ENCODE results near the gene CFHR4. TPM values are rescaled to one million over a fixed set of nuclear protein-coding genes. Genes with fewer than 3 reads are reported as not detected.
"Not testable (repeated sequence)": the region's sequence is repeated elsewhere in the genome, so short reads cannot be mapped to it uniquely, and the experiment has no call there.

CFHR4 gene
- total RNA-seq, 1 donor = under 0.01 TPM

GRCh38 chr1:196896355-196896754 lies 8.5 kb downstream of the CFHR4 start:
- no peak for DNase-seq (ENCODE audit: low read depth)
- no peak overlapping the region for H3K4me3 ChIP-seq (ENCODE audit: low read depth, low read length)
- TF ChIP-seq CTCF (IDR thresholded peaks at IDR 0.05; ENCODE audit: insufficient read depth, low read length) = no peak

GRCh38 chr1:196897158-196897828 lies 9.4 kb downstream of the CFHR4 start:
- TF ChIP-seq CTCF (IDR thresholded peaks at IDR 0.05; ENCODE audit: insufficient read depth, low read length) = no peak
- no peak for DNase-seq (ENCODE audit: low read depth)
- H3K4me3 ChIP-seq (ENCODE audit: low read depth, low read length) = peak overlapping the region; percentile 29

GRCh38 chr1:196902344-196902743 lies 14.5 kb downstream of the CFHR4 start:
- DNase-seq (ENCODE audit: low read depth) = no peak
- H3K4me3 ChIP-seq (ENCODE audit: low read depth, low read length) = no peak overlapping the region
- no peak for TF ChIP-seq CTCF (IDR thresholded peaks at IDR 0.05; ENCODE audit: insufficient read depth, low read length)

GRCh38 chr1:196910215-196910614 lies 22.4 kb downstream of the CFHR4 start:
- peak; percentile 12 for TF ChIP-seq CTCF (IDR thresholded peaks at IDR 0.05; ENCODE audit: insufficient read depth, low read length)
- peak; percentile 8 for DNase-seq (ENCODE audit: low read depth)
- no peak overlapping the region for H3K4me3 ChIP-seq (ENCODE audit: low read depth, low read length)

- H3K4me3 ChIP-seq (ENCODE audit: low read depth, low read length); DNase-seq (ENCODE audit: low read depth): not testable (repeated sequence)
These were observed 24.4 kb downstream of the CFHR4 start for GRCh38 chr1:196912283-196912682.

- not testable (repeated sequence) for DNase-seq (ENCODE audit: low read depth); H3K4me3 ChIP-seq (ENCODE audit: low read depth, low read length)
These were observed 39.0 kb downstream of the CFHR4 start for GRCh38 chr1:196926839-196927238.

GRCh38 chr1:196932853-196933252 lies 45.0 kb downstream of the CFHR4 start:
- DNase-seq (ENCODE audit: low read depth); H3K4me3 ChIP-seq (ENCODE audit: low read depth, low read length): not testable (repeated sequence)

- DNase-seq (ENCODE audit: low read depth) = no peak
- TF ChIP-seq CTCF (IDR thresholded peaks at IDR 0.05; ENCODE audit: insufficient read depth, low read length) = no peak
These were observed 45.8 kb downstream of the CFHR4 start for GRCh38 chr1:196933531-196934189.

GRCh38 chr1:196941474-196941873 lies 53.6 kb downstream of the CFHR4 start:
- not testable (repeated sequence) for DNase-seq (ENCODE audit: low read depth); H3K4me3 ChIP-seq (ENCODE audit: low read depth, low read length)

More at GRCh38 chr1:196933531-196934189, 45.8 kb downstream of the CFHR4 start:
- no peak overlapping the region for H3K4me3 ChIP-seq (ENCODE audit: low read depth, low read length)

GRCh38 chr1:196943568-196943967 lies 55.7 kb downstream of the CFHR4 start, which contains the start of gene CFHR2:
CFHR2 (plus strand) TSS chr1:196943738; CDS start chr1:196943881, 143 bp downstream.
- not testable (repeated sequence) for H3K4me3 ChIP-seq (ENCODE audit: low read depth, low read length); DNase-seq (ENCODE audit: low read depth)
